ENCODE measurements around the gene AGAP1.

GRCh38 chr2:236176951-236177350 lies 683.1 kb downstream of the AGAP1 start:
- no peak for TF ChIP-seq CTCF (IDR thresholded peaks at IDR 0.05; ENCODE audit: low read depth, low read length, missing input control)
- no peak for TF ChIP-seq ZBTB33 (IDR thresholded peaks at IDR 0.05)
- no peak for TF ChIP-seq ATF3 (IDR thresholded peaks at IDR 0.05)
- no peak for TF ChIP-seq REST (IDR thresholded peaks at IDR 0.05)
- no peak for TF ChIP-seq MAX (IDR thresholded peaks at IDR 0.05)
- TF ChIP-seq YY1 (IDR thresholded peaks at IDR 0.05), result no peak
- TF ChIP-seq RAD21 (IDR thresholded peaks at IDR 0.05), result no peak
- no peak for TF ChIP-seq SP1 (IDR thresholded peaks at IDR 0.05)

All from liver (tissue), 3 donors.